ENCODE results near the gene GAPDHS. TPM values are rescaled to one million over a fixed set of nuclear protein-coding genes. Genes with fewer than 3 reads are reported as not detected.

GAPDHS gene
- total and polyA plus RNA-seq, 2 experiments from 2014 or later: not detected

DNA sequence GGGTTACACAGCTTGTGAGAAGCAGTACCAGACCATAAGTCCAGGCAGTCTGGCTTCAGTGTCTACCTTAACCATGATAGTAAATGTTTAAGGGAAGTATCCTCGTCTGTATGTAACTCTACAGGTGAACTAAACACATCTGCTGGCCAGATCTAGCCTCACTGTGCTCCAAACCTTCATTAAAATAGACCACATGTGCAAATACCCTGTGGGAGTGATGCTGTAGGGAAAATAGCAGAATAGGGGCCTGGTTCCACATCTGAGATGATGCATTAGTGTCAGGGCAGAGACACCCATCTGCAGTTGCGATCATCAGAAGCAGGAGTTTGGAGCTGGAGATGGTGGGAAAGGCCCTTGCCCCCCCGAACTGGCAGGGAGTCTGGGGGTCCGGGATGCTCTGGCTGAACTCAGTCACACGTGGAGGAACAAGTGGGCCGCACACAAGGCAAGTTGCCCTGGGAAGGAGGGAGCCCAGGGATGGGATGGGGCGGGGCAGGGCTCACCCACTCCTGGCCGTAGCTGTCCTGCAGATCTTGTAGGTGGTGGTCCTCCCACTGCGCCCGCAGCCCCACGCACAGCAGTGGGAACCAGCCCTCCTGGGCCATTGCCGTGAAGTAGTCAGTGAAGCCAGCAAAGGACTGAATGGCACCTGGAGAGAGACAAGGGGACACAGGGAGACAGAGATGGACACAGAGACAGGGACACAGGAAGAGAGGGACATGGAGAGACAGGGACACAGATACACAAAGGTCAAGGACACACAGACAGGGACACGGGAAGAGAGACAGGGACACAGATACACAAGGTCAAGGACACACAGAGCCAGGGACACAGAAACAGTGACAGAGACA, 19.5 kb downstream of the GAPDHS start:
- Histone ChIP-seq H3K9me3 (ENCODE audit: low read depth) (no peaks in the 10 kb centered on the region), H3K27ac (no peak overlapping the region), H3K9me2 (replicated peaks; ENCODE audit: insufficient read depth) (no peaks in the 10 kb centered on the region), H3K27me3 (no peaks in the 10 kb centered on the region), H2AFZ (no peak overlapping the region), H3K4me1 (ENCODE audit: insufficient read depth) (peaks cover 1% of the 10 kb centered on the region), H3K4me2 (no peak overlapping the region), H3K36me3 (replicated peaks; ENCODE audit: insufficient read depth, low read depth) (no peaks in the 10 kb centered on the region), H4K20me1 (ENCODE audit: insufficient read depth, poor library complexity, severe bottlenecking) (no peaks in the 10 kb centered on the region), H3K4me3 (no peak overlapping the region), H3K79me2 (no peaks in the 10 kb centered on the region)
- WGBS (ENCODE audit: low lambda C conversion rate, missing lambda C conversion rate): 68% methylated on average over 7 of the region's 13 CpGs
- TF ChIP-seq EZH2 (IDR thresholded peaks at IDR 0.05; ENCODE audit: borderline replicate concordance): no peak
- TF ChIP-seq, protein P1, sequence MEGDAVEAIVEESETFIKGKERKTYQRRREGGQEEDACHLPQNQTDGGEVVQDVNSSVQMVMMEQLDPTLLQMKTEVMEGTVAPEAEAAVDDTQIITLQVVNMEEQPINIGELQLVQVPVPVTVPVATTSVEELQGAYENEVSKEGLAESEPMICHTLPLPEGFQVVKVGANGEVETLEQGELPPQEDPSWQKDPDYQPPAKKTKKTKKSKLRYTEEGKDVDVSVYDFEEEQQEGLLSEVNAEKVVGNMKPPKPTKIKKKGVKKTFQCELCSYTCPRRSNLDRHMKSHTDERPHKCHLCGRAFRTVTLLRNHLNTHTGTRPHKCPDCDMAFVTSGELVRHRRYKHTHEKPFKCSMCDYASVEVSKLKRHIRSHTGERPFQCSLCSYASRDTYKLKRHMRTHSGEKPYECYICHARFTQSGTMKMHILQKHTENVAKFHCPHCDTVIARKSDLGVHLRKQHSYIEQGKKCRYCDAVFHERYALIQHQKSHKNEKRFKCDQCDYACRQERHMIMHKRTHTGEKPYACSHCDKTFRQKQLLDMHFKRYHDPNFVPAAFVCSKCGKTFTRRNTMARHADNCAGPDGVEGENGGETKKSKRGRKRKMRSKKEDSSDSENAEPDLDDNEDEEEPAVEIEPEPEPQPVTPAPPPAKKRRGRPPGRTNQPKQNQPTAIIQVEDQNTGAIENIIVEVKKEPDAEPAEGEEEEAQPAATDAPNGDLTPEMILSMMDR (IDR thresholded peaks at IDR 0.05; ENCODE audit: poor library complexity): no peak
- no peak for TF ChIP-seq EZH2phosphoT487 (IDR thresholded peaks at IDR 0.05; ENCODE audit: low read depth, severe bottlenecking, unreplicated experiment)
- DNase-seq (ENCODE audit: low spot score): no peak

DNA sequence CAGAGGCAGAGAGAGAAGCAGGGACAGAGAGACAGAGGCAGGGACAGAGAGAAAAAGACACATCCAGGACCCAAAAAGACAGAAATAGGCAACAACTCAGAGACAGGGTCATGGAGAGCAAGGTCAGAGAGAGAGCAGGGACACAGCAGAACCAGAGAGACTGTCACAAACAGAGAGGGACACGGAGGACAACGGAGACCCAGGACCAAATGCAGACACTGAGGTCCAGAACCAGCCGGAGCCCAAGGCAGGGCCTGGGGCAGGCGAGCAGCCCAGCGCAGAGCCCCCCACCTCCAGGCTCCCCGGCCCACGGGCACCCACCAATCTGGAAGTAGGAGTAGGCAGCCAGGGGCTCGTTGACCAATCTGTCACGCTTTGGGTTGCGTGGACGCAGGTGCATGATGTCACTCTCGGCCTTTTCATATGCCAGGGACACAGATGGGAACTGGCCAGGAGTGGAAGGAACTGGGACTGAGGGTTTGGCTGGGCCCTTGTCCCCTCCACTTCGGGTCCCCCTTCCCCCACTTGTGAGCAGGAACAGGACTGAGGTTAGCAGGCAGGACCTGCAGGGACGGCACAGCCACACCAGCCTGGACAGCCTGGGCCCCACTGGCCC, 20.2 kb downstream of the GAPDHS start:
- Histone ChIP-seq H3K27ac (no peak overlapping the region), H2AFZ (no peak overlapping the region), H3K36me3 (replicated peaks; ENCODE audit: insufficient read depth, low read depth) (no peaks in the 10 kb centered on the region), H3K9me2 (replicated peaks; ENCODE audit: insufficient read depth) (no peaks in the 10 kb centered on the region), H3K27me3 (peaks cover 3% of the 10 kb centered on the region), H3K9me3 (ENCODE audit: low read depth) (no peaks in the 10 kb centered on the region), H4K20me1 (ENCODE audit: insufficient read depth, poor library complexity, severe bottlenecking) (no peaks in the 10 kb centered on the region), H3K79me2 (no peaks in the 10 kb centered on the region), H3K4me3 (no peak overlapping the region), H3K4me2 (no peak overlapping the region), H3K4me1 (ENCODE audit: insufficient read depth) (peaks cover 3% of the 10 kb centered on the region)
- no peak for DNase-seq (ENCODE audit: low spot score)
- TF ChIP-seq EZH2phosphoT487 (IDR thresholded peaks at IDR 0.05; ENCODE audit: low read depth, severe bottlenecking, unreplicated experiment): no peak
- TF ChIP-seq EZH2 (IDR thresholded peaks at IDR 0.05; ENCODE audit: borderline replicate concordance): no peak
- TF ChIP-seq, protein P1 (IDR thresholded peaks at IDR 0.05; ENCODE audit: poor library complexity): no peak
- 85% methylated on average over 14 of the region's 14 CpGs for WGBS (ENCODE audit: low lambda C conversion rate, missing lambda C conversion rate)

DNA sequence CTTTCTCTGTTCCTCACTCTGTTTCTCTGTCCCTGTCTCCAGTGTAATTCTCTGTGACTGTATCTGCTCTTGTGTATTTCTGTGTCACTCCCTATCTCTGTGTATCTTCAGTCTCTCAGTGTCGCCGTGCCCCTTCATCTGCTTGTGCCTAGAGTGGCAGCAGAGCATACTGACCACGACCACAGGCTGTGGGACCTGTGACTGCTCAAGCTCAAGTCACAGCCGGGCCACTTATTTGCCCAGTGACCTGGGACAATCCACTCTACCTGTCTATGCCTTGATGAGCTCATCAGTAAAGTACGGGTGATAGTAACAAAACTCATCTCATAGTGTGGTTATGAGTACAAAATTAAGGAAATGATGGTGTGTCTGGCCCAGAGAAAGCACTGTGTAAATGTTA, 20.8 kb downstream of the GAPDHS start:
- no peaks in the 10 kb centered on the region for H3K9me3 ChIP-seq (ENCODE audit: low read depth)
- no peak overlapping the region for H3K4me3 ChIP-seq
- H3K4me1 ChIP-seq (ENCODE audit: insufficient read depth): peaks cover 3% of the 10 kb centered on the region
- H4K20me1 ChIP-seq (ENCODE audit: insufficient read depth, poor library complexity, severe bottlenecking): no peaks in the 10 kb centered on the region
- H3K9me2 ChIP-seq (replicated peaks; ENCODE audit: insufficient read depth): no peaks in the 10 kb centered on the region
- H3K27ac ChIP-seq: no peak overlapping the region
- no peak for DNase-seq (ENCODE audit: low spot score)
- H3K79me2 ChIP-seq: no peaks in the 10 kb centered on the region
- TF ChIP-seq EZH2phosphoT487 (IDR thresholded peaks at IDR 0.05; ENCODE audit: low read depth, severe bottlenecking, unreplicated experiment): no peak
- no peak for TF ChIP-seq EZH2 (IDR thresholded peaks at IDR 0.05; ENCODE audit: borderline replicate concordance)
- TF ChIP-seq, protein P1 (IDR thresholded peaks at IDR 0.05; ENCODE audit: poor library complexity): no peak
- 78% methylated on average over 5 of the region's 5 CpGs for WGBS (ENCODE audit: low lambda C conversion rate, missing lambda C conversion rate)
- no peak overlapping the region for H3K4me2 ChIP-seq
- H3K27me3 ChIP-seq: peaks cover 9% of the 10 kb centered on the region
- H2AFZ ChIP-seq: no peak overlapping the region
- no peaks in the 10 kb centered on the region for H3K36me3 ChIP-seq (replicated peaks; ENCODE audit: insufficient read depth, low read depth)

Data from hepatocyte (in vitro differentiated cells).